GM19023 (cell line): Measurements from ENCODE around the gene KATNB1.
"Not testable (repeated sequence)": the region's sequence is repeated elsewhere in the genome, so short reads cannot be mapped to it uniquely, and the experiment has no call there.

Source experiments
- ATAC-seq: cut with Tn5 transposase; IDR thresholded peaks from one replicate; pipeline ENCODE4 v1.9.1; 2021; ENCODE audit warnings: mild to moderate bottlenecking, moderate library complexity; ENCODE audit not compliant: unreplicated experiment

KATNB1 gene

DNA sequence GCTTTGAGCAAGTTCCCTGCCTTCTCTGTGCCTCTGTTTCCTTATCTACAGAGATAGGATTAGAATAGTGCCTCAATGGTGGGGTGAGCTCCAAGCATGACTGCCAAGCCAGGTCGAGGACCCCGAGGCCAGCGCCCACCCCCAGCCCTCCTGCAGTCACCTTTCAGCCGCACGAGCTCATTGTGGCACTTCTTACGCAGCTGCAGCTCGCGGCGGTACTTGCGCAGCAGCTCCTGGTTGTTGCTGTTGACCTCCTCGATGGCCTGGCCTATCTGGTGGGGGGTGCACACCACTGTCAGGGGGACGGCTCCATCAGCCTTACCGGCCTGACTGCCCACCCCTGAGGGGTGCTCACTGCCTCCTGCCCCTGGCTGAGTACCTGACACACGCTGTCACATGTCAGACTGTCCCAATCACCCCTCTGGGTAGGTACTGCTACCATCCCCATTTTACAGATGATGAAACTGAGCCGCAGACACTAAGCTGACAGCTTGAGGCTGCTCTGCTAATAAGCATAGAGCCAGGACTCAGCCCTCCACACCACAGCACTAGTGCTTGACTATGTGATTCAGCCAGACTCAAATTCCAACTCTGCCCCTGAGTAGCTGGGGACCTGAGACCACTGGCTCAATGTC, 31.3 kb downstream of the KATNB1 start:
- no peak for ATAC-seq

DNA sequence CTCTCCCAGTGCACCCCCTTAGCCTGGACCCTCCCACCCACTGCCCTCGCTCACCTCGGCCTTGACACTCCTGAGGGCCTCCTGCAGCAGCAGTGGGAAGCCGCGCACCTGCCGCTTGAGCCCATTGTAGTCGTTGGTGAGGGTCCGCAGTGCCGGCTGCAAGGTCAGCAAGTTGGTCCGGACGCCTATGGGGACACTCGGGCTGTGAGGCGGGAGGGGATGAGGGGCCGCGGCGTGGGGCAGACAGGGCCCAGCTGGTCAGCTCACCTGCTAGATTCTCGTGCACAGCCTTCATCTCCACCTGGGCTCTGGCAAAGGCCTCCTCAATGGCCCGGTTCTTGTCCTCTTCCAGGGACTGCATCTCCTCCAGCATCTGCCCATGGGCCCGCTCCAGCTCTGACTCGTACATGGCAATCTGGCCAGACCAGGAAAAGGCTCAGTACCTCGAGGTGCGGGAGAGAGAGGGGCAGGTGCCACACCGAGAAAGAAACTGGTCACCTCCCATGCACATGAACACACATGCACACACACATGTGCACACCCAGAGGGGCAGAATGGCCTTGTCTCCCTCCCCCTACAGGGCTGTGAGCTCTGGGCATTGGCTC, 34.1 kb downstream of the KATNB1 start:
- ATAC-seq, result no peak

DNA sequence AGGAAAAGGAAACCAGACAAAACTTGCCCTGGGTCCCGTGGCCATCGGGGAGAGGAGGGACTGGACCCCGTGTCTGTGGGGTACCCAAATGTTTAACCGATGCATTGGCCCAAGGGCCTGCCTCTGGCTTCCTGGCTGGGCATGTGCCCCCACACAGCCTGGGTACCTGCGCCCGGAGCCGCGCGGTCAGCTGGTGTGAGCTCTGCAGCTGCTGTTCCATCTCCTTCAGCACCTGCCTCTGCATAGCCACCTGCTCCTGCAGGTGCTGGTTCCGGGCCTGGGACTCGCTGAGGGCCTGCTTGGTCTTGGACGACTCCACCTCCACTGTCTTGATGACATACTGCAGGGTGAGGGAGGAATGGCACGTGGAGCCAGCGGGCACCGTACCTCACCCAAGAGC, 34.8 kb downstream of the KATNB1 start:
- no peak for ATAC-seq

DNA sequence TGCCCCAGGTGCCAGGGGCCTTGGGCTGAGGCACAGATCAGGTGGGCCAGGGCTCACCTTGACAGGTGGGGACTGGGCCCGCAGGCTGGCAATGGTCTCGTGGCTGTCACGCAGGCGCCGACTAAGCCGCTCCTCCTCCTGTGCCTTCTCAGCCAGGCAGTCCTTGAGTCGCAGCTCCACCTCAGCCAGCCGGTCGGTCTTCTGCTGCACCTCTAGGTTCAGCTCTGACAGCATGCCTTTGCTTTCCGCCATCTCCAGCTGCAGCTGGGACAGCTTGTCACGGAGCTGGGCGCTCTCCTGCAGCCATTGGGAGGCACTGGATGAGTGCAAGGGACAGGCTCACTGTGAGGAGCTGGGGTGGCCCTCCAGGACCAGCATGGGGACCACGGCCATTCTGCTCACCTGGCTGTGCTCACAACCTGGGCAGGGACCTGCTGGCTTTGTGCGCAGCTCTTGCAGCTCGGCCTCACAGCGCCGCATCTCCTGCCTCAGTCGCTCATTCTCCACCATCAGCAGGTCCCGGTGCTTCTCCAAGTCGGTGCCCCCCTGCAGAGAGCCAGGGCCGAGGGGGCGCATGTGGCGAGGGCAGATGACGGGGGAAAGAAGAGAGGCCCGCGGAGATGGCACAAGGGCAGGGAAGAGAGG, 35.7 kb downstream of the KATNB1 start:
- ATAC-seq, result no peak

DNA sequence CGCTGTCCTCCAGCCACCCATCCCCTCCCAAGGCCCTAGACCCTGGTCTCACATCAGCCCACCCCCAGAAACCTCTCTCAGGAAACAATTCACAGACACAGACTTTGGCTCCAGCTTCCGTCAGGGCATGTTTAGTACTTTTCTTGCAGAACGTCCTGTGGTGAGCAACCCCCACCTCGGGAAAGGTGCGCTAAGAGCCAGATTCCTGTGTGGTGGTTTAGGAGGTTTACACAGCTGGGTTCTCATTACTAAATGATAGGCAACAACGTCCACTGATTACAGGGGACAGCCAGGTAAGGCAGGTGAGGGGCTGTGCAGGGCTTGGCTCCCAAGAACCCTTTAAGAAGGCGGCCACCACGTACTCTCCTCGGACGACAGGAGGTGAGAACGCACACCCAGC, 37.4 kb downstream of the KATNB1 start:
- no peak for ATAC-seq

DNA sequence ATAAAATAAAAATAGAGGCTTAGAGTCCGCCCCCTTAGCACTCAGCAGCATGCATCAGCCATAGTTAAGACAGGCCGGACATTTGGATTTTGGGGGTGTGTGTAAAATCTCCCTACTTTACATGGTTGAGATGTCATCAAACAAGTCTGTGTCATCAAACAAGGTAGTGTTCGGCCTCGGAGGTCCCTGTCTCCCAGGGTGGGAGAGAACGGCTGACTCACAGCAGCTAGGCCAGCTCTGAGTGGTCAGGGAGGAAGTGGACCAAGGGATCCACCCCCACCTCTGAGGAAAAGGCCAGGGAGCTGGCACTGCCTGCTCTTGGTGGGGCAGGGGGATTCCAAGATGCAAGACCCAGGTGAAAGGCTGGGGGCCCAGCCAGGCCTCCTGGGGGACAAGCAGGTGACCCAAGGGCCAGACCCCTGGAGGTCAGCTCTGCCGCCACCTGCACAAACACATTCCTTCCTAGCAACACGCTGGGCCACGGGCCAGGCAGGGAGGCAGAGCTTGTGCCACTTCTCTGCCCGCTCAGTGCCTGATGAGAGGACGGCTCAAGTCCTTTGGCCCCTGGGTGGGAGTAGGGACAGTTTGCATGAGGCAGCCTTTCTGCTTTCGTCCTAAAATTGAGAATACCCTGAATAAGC, 38.2 kb downstream of the KATNB1 start:
- no peak for ATAC-seq

DNA sequence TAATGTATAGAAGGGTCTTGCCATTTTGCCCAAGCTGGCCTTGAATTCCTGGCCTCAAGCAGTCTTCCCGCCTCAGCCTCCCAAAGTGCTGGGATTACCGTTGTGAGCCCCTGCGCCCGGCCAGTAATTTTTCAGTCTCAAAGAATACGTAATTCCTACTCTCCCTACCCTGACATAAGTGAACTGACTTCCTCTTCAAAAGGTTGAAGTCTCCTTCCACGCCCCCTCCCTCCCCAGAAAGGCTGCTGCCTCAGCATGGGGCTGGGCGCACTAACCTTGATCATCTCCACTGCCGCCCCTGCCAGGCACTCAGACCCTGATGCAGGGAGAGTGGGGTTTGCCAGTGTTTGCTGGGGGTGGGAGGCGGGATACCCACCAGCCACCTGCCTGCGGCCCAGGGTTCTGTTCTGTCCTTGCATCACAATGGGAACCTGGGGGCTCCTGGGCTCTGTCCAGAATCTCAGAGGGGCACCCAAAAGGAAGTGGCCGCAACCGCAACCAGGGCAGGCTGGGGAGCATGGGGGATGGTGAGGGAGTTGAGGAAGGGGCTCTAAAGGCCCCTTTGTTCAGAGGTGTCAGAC, 39.2 kb downstream of the KATNB1 start:
- ATAC-seq, result no peak

DNA sequence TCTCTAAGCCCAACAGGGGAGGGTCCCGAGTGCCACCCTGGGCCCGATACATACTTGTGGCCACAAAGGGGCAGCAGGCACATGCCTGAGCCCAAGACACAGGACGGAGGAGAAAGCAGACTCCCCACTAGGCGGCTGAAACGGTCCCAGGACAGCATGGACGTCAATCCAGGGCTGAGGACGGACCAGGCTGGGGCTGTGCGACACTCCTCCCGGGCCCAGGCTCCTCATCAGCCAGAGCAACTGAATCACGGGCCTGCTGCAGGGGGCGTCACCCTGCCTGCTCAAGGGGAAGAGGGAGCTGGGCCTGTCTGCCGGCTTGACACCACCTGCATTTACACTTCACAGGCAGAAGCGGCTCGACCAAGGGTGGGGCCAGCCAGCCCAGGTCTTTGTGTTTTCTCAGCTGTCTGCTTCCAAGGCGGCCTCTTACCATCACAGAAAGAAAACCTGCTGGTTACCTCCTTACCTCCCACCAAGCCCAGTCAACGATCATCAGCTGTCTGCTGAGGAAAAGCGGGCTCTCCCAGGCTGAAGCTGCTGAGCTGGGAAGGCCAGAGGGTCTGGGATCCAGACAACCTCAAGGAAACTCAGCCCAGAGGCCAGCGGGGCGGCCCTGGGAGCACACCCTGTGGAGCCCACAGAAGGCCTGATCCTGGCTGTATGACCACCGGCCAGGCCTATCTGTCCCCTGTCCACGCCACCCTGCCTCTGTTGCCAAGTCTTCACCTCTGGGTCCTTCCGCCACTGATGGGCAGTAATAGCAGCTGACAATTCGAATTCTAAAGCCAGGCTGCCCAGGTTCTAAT, 40.3 kb downstream of the KATNB1 start:
- ATAC-seq, result no peak

DNA sequence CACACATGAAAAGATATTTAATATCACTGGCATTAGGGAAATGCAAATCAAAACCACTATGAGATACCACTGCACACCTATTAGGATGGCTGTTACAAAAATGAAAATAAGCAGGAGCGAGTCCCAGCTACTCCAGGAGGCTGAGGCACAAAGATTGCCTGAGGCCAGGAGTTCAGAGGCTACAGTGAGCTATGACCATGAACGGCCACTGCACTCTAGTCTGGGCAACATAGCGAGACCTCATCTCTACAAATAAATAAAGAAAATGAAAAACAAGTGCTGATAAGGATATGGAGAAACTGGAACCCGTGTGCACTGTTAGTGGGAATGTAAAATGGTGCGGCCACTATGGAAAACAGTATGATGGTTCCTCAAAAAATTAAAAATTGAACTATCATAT, 43.1 kb downstream of the KATNB1 start:
- no peak for ATAC-seq

DNA sequence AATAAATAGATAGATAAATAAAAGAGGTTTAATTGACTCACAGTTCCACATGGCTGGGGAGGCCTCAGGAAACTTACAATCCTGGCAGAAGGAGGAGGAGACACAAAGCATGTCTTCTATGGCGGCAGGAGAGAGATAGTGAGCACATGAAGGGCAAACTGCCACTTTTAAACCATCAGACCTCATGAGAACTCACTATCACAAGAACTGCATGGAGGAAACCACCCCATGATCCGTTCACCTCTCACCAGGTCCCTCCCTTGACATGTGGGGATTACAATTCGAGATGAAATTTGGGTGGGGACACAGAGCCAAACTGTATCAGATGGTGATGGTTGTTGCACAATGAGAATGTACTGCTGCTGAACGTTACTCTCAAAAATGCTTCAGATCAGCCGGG, 44.3 kb downstream of the KATNB1 start:
- not testable (repeated sequence) for ATAC-seq

DNA sequence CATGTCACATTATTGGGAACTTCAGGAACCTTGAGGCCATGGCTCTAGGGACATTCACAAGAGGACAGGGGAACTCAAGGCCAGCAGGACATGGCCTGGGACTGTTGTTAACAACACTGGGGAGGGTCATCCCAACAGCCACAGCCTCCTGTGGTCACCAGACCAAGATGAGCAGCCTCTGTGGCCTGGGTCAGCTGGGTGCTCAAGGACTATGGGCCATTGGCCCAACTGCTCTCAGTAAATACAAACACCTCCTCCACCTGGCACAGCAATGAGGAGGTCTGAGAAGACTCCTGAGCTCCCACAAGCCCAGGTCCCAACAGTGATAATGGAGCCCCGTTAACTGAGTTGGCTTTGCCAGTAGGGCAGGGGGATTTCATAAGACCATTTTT, 45.8 kb downstream of the KATNB1 start:
- ATAC-seq, result no peak

DNA sequence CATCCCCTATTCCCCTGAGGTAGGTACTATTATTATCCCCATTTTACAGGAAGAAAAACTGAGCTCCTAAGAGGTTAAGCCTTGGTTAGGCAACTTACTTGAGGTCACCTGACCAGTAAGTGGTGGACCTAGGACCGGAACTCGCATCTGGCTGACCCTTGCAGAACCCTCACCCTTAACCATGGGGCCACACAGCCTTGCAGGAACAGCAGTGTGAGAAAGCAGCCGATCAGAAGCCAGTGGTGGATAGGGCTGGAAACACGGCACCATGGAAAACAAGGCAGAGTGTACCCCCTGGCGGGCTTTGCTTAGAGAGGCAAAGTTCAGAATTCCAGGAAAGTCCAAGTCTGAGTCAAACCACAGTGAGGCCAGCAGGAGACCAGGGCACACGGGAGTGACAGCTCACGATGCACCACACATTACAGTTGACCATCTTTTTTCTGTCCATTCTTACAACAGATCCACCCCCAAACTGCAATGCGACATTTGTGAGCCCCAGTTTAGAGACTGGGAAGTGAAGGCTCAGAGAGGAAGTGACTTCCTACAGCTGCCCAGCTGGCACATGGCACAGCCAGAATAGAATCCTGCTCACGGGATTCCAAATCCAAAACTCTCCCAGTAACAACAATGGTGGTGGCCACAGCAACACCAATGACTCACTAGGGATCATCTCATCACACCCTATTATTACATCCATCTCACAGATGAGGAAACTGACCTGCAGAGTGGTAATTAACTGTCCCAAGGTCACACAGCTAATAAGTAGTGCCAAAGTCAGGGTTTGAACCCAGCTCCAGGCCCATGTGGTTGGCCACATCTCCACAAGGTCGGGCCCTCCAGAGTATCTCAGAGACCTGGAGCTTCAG, 46.4 kb downstream of the KATNB1 start:
- ATAC-seq, result no peak

DNA sequence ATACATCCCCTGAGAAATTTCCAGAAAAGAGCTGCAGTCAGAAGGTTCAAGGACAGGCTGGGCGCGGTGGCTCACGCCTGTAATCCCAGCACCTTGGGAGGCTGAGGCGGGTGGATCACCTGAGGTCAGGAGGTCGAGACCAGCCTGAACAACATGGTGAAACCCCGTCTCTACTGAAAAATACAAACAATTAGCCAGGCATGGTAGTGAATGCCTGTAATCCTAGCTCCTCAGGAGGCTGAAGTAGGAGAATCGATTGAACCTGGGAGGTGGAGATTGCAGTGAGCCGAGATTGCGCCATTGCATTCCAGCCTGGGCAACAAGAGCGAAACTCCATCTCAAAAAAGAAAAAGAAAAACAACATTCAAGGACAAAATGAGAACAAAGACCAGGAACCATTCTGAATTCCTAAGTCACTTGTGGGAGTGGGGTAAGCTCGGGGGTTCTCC, 47.1 kb downstream of the KATNB1 start:
- ATAC-seq, result not testable (repeated sequence)

DNA sequence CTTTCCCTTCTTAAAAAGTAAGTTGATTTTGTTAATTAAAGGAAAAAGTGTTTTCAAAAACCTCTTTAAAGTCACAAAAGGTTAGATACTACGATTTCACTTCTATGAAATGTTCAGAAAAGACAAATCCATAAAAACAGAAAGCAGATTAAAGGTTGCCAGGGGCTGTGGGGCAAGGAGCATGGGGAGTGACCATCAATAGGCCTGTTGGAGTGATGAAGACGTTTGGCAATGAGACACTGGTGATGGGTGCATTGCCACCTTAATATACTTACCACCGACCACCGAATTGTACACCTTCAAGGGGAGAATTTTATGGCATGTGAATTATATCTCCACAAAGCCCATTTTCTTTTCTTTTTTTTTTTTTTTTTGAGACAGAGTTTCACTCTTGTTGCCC, 47.5 kb downstream of the KATNB1 start:
- no peak for ATAC-seq

DNA sequence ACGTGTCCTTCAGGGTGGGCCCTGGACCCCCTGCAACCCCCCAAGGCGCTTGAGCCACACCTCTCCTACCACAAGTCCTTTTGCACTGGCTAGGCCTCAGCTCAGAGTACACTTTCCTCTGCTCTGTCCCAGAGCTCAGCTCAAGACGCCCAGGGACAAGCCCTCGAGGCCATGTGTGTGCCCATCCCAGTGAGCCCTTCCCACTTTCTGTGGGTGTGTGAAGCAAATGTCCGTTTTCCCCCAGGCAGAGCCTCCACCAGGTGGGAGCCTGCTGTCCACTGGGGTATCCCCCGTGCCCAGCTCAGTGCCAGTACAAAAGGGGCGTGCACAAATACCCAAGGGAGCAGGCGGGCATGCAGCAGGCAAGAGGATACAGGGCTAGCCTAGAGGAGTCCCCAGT, 48.3 kb downstream of the KATNB1 start:
- ATAC-seq, result no peak

DNA sequence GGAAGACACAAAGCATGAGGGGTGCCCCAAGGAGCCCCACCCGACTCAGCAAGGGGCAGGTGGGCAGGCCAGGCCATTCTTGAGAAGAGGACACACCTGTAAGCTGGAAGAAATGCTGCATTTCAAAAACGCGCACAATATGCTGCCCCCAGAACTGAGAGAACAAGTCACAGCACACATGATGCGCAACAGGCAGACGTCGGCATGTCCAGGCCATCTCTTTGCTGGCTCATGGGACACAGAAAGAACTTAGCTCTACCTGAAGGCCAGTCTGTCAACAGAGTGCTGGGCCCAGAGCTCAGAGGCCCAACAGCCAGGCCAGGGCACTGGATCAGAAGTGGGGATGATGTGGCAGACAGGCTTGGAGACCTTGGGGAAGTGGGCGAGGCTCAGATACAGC, 48.8 kb downstream of the KATNB1 start:
- ATAC-seq, result no peak

DNA sequence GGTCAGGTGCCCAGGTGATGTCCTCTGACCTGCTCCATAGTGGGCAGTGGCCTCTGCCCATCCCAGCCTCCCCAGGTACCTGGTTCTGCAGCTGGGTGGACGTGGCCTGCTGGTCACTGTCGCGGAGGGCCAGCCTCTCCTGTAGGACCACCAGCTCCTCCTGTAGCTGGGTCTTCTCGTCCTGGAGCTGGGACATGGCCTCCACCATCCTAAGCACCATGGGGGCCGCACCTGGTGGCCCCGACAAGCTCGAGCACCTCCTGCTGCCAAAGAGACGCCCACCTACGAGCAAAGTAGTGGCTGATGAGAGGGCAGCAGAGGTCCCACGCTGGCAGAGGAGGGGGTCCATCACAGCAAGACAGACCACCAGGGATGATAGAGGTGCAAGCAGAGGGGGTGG, 49.8 kb downstream of the KATNB1 start:
- no peak for ATAC-seq

DNA sequence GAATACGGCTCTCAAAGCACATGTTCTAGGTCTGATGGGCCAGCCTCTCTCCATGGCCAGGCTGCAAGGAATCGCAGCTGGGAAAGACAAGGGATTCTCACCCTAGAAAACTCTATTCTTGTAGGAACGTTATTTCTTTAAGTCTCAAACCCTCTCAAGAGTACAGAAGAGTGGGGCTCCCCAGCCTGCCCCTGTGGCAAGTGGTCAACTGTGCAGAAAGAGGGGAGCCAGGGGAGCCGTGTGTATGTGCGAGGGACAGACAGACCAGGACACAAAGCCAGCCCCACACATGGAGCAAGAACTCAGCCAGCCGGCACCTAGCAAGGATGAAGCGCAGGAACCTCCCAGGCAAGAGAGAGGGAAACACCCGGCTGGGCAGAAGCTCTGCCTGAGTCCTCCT, 50.4 kb downstream of the KATNB1 start:
- no peak for ATAC-seq

DNA sequence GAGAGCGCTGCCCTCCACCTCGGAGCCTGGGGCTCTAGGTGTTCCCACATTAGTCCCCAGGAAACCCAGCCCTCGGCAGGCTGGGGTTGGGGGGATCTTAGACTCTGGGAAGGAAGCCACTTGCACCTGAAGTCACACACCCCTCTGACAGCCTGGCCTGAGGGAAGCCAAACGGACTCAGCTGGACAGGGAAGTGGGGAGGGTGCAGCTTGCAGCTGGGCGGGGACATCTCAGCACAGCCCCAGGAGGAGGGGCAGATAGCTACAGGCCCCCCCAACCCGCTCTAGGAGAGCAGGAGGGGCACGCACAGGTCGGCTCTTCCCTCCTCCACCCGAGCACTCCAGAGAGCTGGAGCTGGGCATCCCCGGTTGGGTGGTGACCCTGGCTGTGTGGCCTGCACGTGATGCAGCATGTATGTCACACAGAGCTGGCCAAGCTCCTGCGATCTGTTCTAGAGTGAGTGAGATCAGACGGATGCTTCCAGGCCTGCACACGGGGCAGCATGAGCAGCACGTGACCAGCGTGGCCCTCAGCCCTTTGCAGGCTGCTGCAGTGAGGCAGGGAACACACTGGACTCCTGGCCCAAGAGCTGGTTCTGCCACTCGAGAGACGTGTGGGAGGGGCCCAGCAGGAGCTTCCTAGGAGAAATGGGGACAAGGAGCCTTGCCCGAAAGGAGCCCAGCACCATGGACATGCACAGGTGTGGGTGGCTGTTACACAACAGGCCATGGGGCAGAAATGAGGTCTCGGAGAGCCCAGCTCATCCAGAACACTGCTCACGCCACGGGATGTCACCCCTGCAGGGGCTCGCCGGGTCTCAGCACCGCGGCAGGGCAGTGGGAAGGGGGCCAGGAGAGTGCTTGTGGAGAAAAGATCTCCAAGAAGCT, 51.3 kb downstream of the KATNB1 start:
- ATAC-seq, result no peak
